ENCODE results near the gene NBEA. TPM values are rescaled to one million over a fixed set of nuclear protein-coding genes. Genes with fewer than 3 reads are reported as not detected.

Gene NBEA
- total RNA-seq, 1 experiment from 2014 or later, result 3.3 TPM

- intact Hi-C loops (cut with micrococcal nuclease; ENCODE audit: unreplicated experiment) (no loop called here), in situ Hi-C loops (cut with HindIII; ENCODE audit: low pct_unique_long_range_greater_than_20kb, low sequenced_read_pairs) (no loop called here)
- peaks cover 2% of the 10 kb centered on the region; the same call in 1 of the 2 replicates for H3K9me3 ChIP-seq (ENCODE audit: control insufficient read depth, insufficient read depth, low read depth, low read length)
- no peak for TF ChIP-seq POLR2AphosphoS5 (IDR thresholded peaks at IDR 0.05; ENCODE audit: low read depth, low read length)
- TF ChIP-seq CTCF (IDR thresholded peaks at IDR 0.05), result no peak
- TF ChIP-seq SIN3A (IDR thresholded peaks at IDR 0.05; ENCODE audit: borderline replicate concordance, insufficient read depth, low read depth, low read length), result no peak
- no peak for TF ChIP-seq TCF7L2 (IDR thresholded peaks at IDR 0.05; ENCODE audit: low read depth, low read length)
- TF ChIP-seq REST (IDR thresholded peaks at IDR 0.05; ENCODE audit: insufficient read depth in 1 of 2, low read depth in 2 of 2, low read length in 1 of 2), result no peak
- DNase-seq (ENCODE audit: low read depth, low spot score) (no peak), ATAC-seq (no peak)
- H3K36me3 ChIP-seq (ENCODE audit: control insufficient read depth, insufficient read depth, low read length), result no peaks in the 10 kb centered on the region
- H3K27me3 ChIP-seq (ENCODE audit: control insufficient read depth, insufficient read depth, low read length), result no peaks in the 10 kb centered on the region
- H3K27ac ChIP-seq (ENCODE audit: low read length), result no peak overlapping the region
- ChIA-PET CTCF (no interaction called here), POLR2A (no interaction called here)
- H3K4me1 ChIP-seq (ENCODE audit: control insufficient read depth, insufficient read depth, low read length), result no peaks in the 10 kb centered on the region
- no TSS peak for BruUV-seq (replicated peaks)
- no peak overlapping the region for H3K4me3 ChIP-seq (ENCODE audit: low read depth in 2 of 2, low read length in 2 of 2)
These were observed 9.5 kb downstream of the NBEA start for GRCh38 chr13:34951528-34951927.

- ATAC-seq, result no peak
- Histone ChIP-seq H3K4me1 (ENCODE audit: control insufficient read depth, insufficient read depth, low read length) (no peaks in the 10 kb centered on the region), H3K4me3 (ENCODE audit: low read depth in 2 of 2, low read length in 2 of 2) (no peak overlapping the region), H3K9me3 (ENCODE audit: control insufficient read depth, insufficient read depth, low read depth, low read length) (no peaks in the 10 kb centered on the region), H3K27me3 (ENCODE audit: control insufficient read depth, insufficient read depth, low read length) (no peaks in the 10 kb centered on the region), H3K36me3 (ENCODE audit: control insufficient read depth, insufficient read depth, low read length) (no peaks in the 10 kb centered on the region), H3K27ac (ENCODE audit: low read length) (no peak overlapping the region)
- CTCF ChIA-PET, result no interaction called here
- no peak for TF ChIP-seq TCF7L2 (IDR thresholded peaks at IDR 0.05; ENCODE audit: low read depth, low read length)
- TF ChIP-seq CTCF (IDR thresholded peaks at IDR 0.05), result no peak
- TF ChIP-seq REST (IDR thresholded peaks at IDR 0.05; ENCODE audit: insufficient read depth in 1 of 2, low read depth in 2 of 2, low read length in 1 of 2), result no peak
- TF ChIP-seq SIN3A (IDR thresholded peaks at IDR 0.05; ENCODE audit: borderline replicate concordance, insufficient read depth, low read depth, low read length), result no peak
- TF ChIP-seq POLR2AphosphoS5 (IDR thresholded peaks at IDR 0.05; ENCODE audit: low read depth, low read length), result no peak
- intact Hi-C loops (cut with micrococcal nuclease; ENCODE audit: unreplicated experiment) (no loop called here), in situ Hi-C loops (cut with HindIII; ENCODE audit: low pct_unique_long_range_greater_than_20kb, low sequenced_read_pairs) (no loop called here)
- POLR2A ChIA-PET, result no interaction called here
- BruUV-seq (replicated peaks), result no TSS peak
- DNase-seq (ENCODE audit: low read depth, low spot score), result no peak
These were observed 17.4 kb downstream of the NBEA start for GRCh38 chr13:34959489-34959888.
